GM18870 (cell line): ENCODE results near the gene ARSG.
"Not testable (repeated sequence)": the region's sequence is repeated elsewhere in the genome, so short reads cannot be mapped to it uniquely, and the experiment has no call there.

Experiments
- ATAC-seq: cut with Tn5 transposase; IDR thresholded peaks from one replicate; pipeline ENCODE4 v1.9.1; 2021; ENCODE audit warnings: moderate library complexity; ENCODE audit not compliant: unreplicated experiment

The ARSG gene

GRCh38 chr17:68327823-68328557, 36.7 kb downstream of the ARSG start:
- ATAC-seq: no peak

GRCh38 chr17:68328676-68329075, 37.4 kb downstream of the ARSG start:
- ATAC-seq: no peak

GRCh38 chr17:68329331-68329730, 38.0 kb downstream of the ARSG start:
- no peak for ATAC-seq

GRCh38 chr17:68331932-68332331, 40.6 kb downstream of the ARSG start:
- not testable (repeated sequence) for ATAC-seq

GRCh38 chr17:68334393-68334792, 43.1 kb downstream of the ARSG start:
- ATAC-seq: no peak

- ATAC-seq: no peak
Observed at GRCh38 chr17:68341482-68341881, 50.2 kb downstream of the ARSG start.

- no peak for ATAC-seq
Observed at GRCh38 chr17:68343976-68344375, 52.7 kb downstream of the ARSG start.

GRCh38 chr17:68344701-68345136, 53.4 kb downstream of the ARSG start:
- ATAC-seq: no peak

- ATAC-seq: no peak
Observed at GRCh38 chr17:68346448-68346847, 55.2 kb downstream of the ARSG start.

GRCh38 chr17:68347380-68347779, 56.1 kb downstream of the ARSG start:
- no peak for ATAC-seq

- peak; percentile 92 for ATAC-seq
Observed at GRCh38 chr17:68349157-68349556, 57.9 kb downstream of the ARSG start.

GRCh38 chr17:68351395-68351794, 60.1 kb downstream of the ARSG start:
- no peak for ATAC-seq

- no peak for ATAC-seq
Observed at GRCh38 chr17:68352041-68352440, 60.7 kb downstream of the ARSG start.

- not testable (repeated sequence) for ATAC-seq
Observed at GRCh38 chr17:68352671-68353070, 61.4 kb downstream of the ARSG start.

- no peak for ATAC-seq
Observed at GRCh38 chr17:68353111-68353521, 61.8 kb downstream of the ARSG start.

- ATAC-seq: not testable (repeated sequence)
Observed at GRCh38 chr17:68354311-68354710, 63.0 kb downstream of the ARSG start.

GRCh38 chr17:68355108-68355507, 63.8 kb downstream of the ARSG start:
- ATAC-seq: not testable (repeated sequence)

- peak; percentile 81 for ATAC-seq
Observed at GRCh38 chr17:68356520-68356919, 65.2 kb downstream of the ARSG start.

GRCh38 chr17:68356949-68357455, 65.7 kb downstream of the ARSG start:
- no peak for ATAC-seq

GRCh38 chr17:68357886-68358285, 66.6 kb downstream of the ARSG start:
- ATAC-seq: no peak

- ATAC-seq: no peak
Observed at GRCh38 chr17:68359791-68360535, 68.7 kb downstream of the ARSG start.

- no peak for ATAC-seq
Observed at GRCh38 chr17:68365469-68365868, 74.2 kb downstream of the ARSG start.
